Mucosa of descending colon (tissue), 3 donors: Measurements from ENCODE around the gene SH3PXD2A. TPM values are rescaled to one million over a fixed set of nuclear protein-coding genes. Genes with fewer than 3 reads are reported as not detected.

Experiments
- ATAC-seq: fragments of 200-7000 bp; cut with Tn5 transposase; one replicate; pipeline ENCODE4 v1.9.1; 2020; ENCODE audit warnings: mild to moderate bottlenecking, moderate library complexity
- DNase-seq, 3 donors: peaks; one replicate each; pipeline ENCODE4 v3.0.0-alpha.2; 2020
- H3K36me3 ChIP-seq: fragments of 200-600 bp; one replicate; pipeline ENCODE4 v1.8.0; 2021; ENCODE audit warnings: low read depth, mild to moderate bottlenecking
- H3K4me1 ChIP-seq: fragments of 200-600 bp; one replicate; pipeline ENCODE4 v1.8.0; 2021; ENCODE audit warnings: low read depth, mild to moderate bottlenecking
- H3K4me3 ChIP-seq: fragments of 200-600 bp; one replicate; pipeline ENCODE4 v1.8.0; 2021; ENCODE audit warnings: mild to moderate bottlenecking
- H3K9me3 ChIP-seq: fragments of 200-600 bp; one replicate; pipeline ENCODE4 v1.8.0; 2021; ENCODE audit warnings: mild to moderate bottlenecking
- intact Hi-C, 2 donors: fragments of 100-400 bp; cut with DNase I in 1 of 2; cut with micrococcal nuclease in 1 of 2; formaldehyde crosslinking; loops; one replicate each; pipeline versions ENCODE4 v1.11.0 to v1.11.1; 2022; cut with DNase I, micrococcal nuclease
- total RNA-seq, 3 donors: library from RNA; stranded (reverse); fragmentation: NEBNext Ultra II Directional in 2 of 3; extraction: Animal tissue kit (Norgen Biotek cat#: 25700) in 2 of 3; gene quantifications; one replicate each; pipeline versions ENCODE4 v1.2.1 to v1.2.4, GENCODE V29; 2021 to 2023
- TF ChIP-seq, protein P1 (sequence below): fragments of 200-600 bp; IDR thresholded peaks from one replicate; pipeline ENCODE4 v1.8.0; 2022; ENCODE audit warnings: antibody characterized with exemption, mild to moderate bottlenecking
- donor health status: DM: no; HTN: no; CAD: no; lungs with moderate emphysema.
- donor health status: DM: no; HTN: no; CAD: no.
- donor health status: DM: no; HTN: yes; CAD: no.

The SH3PXD2A gene
- total RNA-seq, 3 donors from 2014 or later, result 46.1 to 91.4 (median 60.6) TPM

DNA sequence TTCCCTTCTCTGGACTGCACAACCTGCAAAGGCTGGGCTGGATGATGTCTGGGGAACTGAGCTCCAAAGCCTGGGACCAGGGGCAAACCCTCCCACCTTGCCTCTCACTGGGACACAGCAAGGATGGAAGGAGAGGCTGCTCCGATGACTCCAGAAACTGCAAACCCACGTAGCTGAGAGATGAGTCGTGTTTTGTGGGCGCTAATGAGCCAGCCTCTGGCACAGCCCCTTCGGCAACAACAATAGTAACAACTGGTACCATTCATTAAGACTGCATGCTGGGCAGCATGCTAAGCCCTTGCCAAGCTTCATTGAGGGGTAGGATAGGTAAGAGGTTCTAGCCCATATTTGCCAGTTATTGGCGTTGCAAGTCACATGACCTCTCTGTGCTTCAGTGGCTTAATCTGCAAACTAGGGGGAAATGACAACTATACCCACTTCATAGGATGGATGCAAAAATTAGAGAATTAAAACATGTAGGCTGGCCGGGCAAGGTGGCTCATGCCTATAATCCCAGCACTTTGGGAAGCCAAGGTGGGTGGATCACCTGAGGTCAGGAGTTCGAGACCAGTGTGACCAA is 145.9 kb downstream of the SH3PXD2A start:
- intact Hi-C loops, result no loop called here
- Histone ChIP-seq H3K9me3 (no peaks in the 10 kb centered on the region), H3K4me1 (no peaks in the 10 kb centered on the region), H3K4me3 (no peak overlapping the region), H3K36me3 (no peaks in the 10 kb centered on the region)
- DNase-seq (no peak), ATAC-seq (no peak)
- TF ChIP-seq, protein P1, sequence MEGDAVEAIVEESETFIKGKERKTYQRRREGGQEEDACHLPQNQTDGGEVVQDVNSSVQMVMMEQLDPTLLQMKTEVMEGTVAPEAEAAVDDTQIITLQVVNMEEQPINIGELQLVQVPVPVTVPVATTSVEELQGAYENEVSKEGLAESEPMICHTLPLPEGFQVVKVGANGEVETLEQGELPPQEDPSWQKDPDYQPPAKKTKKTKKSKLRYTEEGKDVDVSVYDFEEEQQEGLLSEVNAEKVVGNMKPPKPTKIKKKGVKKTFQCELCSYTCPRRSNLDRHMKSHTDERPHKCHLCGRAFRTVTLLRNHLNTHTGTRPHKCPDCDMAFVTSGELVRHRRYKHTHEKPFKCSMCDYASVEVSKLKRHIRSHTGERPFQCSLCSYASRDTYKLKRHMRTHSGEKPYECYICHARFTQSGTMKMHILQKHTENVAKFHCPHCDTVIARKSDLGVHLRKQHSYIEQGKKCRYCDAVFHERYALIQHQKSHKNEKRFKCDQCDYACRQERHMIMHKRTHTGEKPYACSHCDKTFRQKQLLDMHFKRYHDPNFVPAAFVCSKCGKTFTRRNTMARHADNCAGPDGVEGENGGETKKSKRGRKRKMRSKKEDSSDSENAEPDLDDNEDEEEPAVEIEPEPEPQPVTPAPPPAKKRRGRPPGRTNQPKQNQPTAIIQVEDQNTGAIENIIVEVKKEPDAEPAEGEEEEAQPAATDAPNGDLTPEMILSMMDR, result no peak

DNA sequence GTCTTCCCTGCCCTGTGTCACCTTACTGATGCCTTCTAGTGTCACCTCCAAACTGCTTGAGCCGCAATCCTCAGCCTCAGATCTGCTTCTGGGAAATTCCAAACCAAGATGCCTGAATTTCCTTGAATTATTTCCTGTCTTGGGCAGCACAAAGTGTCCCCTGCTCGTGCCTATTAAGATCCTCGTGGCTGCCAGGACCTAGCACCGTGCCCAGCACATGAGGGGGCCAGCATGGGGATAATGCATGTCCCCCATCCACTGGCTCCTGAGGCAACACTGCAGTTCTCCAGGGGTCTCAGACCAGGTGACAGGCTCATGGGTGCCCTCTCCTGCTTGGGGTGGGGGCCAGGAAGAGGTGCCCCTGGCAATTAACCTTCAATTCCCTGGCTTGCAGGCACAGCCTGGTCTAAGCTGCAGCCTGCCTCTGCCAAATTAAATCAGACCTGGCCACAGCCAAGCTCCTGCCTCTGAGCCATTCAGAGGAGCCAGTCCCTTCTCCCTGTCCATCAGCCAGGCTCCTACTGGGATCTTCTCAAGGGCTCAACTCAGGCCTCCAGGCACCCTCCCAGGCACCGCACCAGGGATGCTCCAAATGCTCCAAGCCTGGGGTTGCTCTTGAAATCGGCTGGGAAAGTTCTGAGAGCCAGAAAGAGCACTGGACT is 146.6 kb downstream of the SH3PXD2A start:
- no peak overlapping the region for H3K4me3 ChIP-seq
- TF ChIP-seq, protein P1, result no peak
- no peaks in the 10 kb centered on the region for H3K36me3 ChIP-seq
- no peaks in the 10 kb centered on the region for H3K4me1 ChIP-seq
- intact Hi-C loops, result no loop called here
- no peaks in the 10 kb centered on the region for H3K9me3 ChIP-seq
- no peak for ATAC-seq
- no peak for DNase-seq

DNA sequence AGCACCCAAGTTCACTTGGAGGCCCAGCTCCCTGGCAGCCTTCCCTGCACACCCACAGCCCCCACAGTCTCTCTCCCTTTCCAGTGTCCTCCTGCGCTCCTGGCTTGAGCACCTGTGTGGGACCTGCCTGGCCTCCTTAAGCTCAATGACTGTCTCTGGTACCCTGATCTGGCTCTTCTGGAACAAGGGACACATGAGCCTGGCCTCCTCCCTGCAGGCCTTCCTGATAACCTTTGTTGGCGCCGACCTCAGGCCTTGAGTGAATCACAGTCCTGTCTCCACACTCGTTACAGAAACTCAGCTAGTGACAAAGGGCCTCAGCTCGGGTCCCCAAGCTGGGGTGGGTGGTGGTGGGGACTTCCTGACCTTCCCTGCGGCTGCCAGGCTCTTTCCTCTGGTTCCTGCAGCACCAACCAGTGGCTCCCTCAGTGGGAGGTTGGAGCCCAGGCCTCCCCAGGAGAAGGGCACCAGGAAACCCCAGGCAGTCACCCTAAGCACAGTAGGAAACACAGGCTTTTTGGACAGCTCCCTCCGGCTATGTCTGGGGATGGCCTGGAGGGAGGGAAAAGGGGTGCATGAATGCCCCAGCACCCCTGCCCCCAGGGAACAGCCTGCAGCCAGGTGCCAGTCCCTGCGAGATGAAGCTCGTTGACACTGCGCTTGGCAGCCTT is 147.3 kb downstream of the SH3PXD2A start:
- intact Hi-C loops, result no loop called here
- H3K4me1 ChIP-seq, result no peaks in the 10 kb centered on the region
- peak in 1 of 3 donors; percentile 29 for DNase-seq
- no peaks in the 10 kb centered on the region for H3K9me3 ChIP-seq
- ATAC-seq, result no peak
- no peak overlapping the region for H3K4me3 ChIP-seq
- TF ChIP-seq, protein P1, result no peak
- no peaks in the 10 kb centered on the region for H3K36me3 ChIP-seq

DNA sequence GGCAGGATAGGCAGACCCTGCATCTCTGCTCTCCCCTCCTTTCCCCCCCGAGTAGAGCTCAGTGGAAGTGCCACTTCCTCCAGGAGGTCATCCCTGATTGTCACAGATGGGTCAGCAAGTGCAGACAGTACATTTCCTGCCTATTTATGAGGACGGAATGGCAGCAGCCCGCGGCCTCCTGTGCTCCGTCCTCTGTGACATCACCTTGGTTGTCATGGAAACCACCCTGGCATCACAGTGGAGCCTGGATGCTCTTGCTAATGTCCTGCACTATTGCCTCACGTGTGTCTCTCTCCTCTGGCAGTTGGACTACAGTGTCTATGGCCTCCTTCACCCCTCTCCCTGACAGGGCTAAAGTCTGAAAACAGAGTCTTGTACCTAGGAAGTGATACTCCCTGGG is 148.6 kb downstream of the SH3PXD2A start:
- no peaks in the 10 kb centered on the region for H3K36me3 ChIP-seq
- intact Hi-C loops, result no loop called here
- DNase-seq, result peak in 1 of 3 donors; percentile 9
- H3K4me3 ChIP-seq, result no peak overlapping the region
- H3K9me3 ChIP-seq, result no peaks in the 10 kb centered on the region
- no peak for ATAC-seq
- TF ChIP-seq, protein P1, result no peak
- no peaks in the 10 kb centered on the region for H3K4me1 ChIP-seq

DNA sequence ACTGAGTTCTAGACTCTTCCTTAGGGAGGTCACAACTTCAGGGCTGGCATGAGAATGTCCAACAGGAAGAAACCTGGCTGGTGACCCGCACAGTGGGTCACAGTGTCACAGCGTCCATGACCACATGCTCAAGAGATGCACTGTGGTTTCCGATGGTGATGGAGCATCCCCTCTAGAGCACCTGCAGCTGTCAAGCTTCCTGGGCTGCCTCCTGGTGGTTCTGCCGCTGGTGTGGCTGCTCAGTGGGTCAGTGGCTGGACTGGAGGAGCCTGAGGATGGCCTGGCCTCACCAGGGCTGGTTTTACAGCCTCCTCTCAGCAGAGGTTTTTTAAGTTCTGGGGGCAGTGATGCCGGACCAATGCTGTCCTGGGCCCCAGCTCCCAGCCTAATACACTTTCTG is 149.3 kb downstream of the SH3PXD2A start:
- TF ChIP-seq, protein P1, result no peak
- peak in 1 of 3 donors; percentile 23 for DNase-seq
- ATAC-seq, result no peak
- Histone ChIP-seq H3K4me1 (no peaks in the 10 kb centered on the region), H3K9me3 (no peaks in the 10 kb centered on the region), H3K4me3 (no peak overlapping the region), H3K36me3 (no peaks in the 10 kb centered on the region)
- intact Hi-C loops, result no loop called here
